Activated CD8-positive, alpha-beta memory T cell treated with anti-CD3 and anti-CD28 coated beads, Interleukin-2, amount 50 U/mL, for 4 hours (primary cell): ENCODE measurements around the gene BLZF1.
"Not testable (repeated sequence)": the region's sequence is repeated elsewhere in the genome, so short reads cannot be mapped to it uniquely, and the experiment has no call there.

Experiments
- DNase-seq: peaks from one replicate; pipeline ENCODE4 v3.0.0-alpha.2; 2020

Gene BLZF1, protein sequence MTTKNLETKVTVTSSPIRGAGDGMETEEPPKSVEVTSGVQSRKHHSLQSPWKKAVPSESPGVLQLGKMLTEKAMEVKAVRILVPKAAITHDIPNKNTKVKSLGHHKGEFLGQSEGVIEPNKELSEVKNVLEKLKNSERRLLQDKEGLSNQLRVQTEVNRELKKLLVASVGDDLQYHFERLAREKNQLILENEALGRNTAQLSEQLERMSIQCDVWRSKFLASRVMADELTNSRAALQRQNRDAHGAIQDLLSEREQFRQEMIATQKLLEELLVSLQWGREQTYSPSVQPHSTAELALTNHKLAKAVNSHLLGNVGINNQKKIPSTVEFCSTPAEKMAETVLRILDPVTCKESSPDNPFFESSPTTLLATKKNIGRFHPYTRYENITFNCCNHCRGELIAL

DNA sequence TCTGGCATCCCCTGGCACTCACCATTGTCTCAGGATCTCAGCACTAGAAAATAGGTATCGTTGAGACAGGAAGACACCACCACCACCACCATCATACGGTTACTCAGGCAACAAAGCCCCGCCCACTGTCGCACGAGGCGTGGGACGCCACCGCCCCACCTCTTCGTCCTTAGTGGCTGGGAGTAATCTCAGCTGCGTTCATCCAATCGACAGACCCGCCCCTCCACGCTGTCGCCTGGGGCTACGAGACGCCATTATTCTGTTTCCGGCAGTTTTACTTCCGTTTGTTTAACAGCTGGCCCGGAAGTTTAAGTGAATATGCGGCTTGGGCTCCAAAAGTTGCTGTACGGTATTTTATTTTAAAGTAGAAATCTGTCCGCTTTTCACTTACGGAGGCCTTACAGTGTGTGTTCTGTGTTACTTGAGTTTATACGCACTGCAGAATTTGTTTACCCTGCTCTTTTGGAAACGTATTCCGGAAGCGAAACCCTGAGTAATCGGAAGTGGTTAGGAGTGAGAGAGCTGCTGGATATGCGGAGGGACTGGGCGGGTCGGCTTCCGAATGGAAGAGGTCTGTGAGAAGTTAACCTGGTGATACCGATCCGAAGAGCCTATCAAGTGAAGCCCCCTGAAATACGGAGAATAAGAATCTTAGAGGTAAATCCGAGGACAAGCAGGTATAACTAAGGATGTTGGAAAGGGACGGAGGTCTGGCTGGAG, at the start of gene BLZF1, which contains the start of gene NME7:
TSS of gene BLZF1 (plus strand) at position 510 of the 720 bp plus-strand sequence. CDS start 1,328 bp downstream, outside the sequence.
TSS of gene NME7 (minus strand) at position 112 of the 720 bp plus-strand sequence. CDS start at position 25, 87 bp downstream.
- peak; percentile 99 for DNase-seq

DNA sequence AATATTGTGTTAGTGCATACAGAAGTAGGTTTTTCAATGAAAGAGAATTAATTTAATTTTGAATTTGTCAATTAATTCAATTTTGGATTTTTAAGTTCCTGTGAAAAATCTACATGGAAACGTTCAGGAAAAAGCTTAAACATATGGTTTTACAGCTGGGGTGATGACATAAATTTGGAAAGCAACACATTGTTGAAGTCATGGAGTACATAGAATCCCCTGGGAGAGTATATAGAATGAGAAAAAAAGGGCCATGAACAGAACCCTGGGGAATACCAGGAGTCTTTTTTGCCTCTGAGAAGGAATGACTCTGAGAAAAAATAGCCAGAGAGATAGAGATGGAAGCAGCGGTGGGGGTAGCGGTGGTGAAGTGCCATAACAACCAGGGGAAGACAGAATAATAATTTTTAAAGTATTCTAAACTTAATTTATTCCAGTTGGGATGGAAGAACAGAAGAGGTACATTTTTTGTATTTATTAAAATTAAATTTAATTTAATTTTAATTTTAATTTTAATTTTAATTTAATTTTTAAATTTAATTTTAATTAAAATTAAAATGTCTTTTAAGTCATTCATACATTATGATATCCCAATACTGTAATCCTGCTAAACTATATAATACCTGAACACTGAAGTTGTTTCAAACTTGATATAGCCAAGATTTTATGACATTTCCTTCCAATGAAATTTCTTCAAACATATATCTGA, 49.3 kb upstream of the BLZF1 start:
- no peak for DNase-seq

DNA sequence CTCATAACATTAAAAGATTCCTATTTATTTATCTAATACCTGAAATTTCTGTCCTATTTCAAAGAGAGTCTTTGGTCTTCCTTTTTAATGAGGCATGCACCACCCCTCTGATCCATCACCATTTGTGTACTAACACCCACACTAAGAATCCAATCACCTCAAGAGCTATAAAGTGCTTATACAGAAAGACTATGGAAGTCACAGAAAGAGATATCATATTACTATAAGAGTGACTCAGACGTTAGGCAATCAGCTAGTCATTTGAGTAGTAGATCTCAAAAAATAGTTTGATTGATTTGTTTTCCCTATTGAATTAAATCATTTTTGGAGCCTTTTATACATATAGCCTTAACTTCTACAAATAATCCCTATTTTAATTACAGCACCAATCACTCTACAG, 46.5 kb upstream of the BLZF1 start:
- no peak for DNase-seq

DNA sequence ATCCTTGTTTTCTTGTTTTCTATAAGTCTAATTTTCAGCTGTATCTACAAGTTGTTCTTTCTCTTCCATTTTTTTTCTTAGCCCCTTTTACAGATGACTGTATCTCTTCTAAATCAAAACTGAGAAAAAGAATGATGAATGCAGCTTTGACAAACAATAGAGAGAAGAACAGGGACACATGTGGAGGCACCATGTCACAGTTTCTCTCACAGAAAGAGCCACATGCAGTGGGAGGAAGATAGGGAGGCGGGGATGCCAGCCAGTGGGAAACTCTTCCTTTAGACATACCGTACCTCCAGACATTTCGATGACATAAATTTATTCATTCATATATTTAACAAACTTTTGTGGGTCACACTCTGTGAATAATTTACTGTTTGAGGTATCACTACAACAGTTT, 45.9 kb upstream of the BLZF1 start:
- no peak for DNase-seq

DNA sequence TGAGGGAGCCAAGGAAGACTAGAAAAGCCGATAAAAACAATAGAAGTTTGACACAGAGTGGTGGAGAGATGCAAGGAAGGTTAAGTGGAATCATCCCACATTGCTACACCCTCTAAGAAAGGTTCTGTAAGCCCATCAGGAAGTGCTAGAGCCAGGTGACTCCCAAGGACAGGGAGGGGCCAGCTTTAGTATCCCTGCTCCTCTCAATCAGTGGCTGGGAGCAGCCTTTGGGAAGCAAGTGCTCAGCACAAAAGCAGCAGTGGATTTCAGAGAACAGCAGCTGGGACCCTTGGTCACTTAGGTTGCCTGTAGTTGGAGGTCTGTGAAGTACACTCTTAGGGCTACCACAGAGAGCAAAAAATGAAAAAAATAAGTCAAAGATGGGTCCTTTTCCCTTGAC, 42.9 kb upstream of the BLZF1 start:
- no peak for DNase-seq

DNA sequence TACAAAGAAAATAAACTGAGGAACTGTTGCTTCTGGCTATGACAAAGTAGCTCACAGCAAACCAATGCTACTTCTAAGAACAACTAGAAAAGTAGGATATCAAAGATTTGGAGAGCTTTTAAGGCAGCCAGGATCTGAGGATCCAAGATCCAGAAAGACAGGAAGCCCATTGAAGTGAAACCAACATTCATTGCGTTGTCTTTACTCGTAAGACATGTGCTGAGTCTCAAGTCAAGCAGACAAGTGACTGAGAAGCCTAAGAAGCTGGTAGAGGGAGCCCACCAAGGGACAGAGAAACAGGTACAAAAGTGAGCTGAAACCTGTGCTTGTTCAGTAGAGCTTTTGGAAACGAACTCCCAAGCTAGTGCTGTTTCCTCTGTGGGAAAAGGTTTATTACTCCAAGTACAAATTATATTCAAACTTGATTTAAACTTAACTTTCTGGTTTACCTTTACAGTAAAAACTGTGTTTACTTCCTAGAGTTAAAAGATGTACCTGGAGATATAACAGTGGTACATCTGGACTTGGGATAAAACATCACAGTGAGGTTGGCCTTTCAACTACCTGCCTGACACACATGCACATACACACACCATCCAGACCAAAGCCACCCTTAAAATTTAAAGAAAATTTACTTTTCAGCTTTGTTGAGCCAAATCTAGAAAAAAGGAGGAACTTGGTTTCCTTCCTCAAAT, 41.6 kb upstream of the BLZF1 start:
- DNase-seq = no peak

DNA sequence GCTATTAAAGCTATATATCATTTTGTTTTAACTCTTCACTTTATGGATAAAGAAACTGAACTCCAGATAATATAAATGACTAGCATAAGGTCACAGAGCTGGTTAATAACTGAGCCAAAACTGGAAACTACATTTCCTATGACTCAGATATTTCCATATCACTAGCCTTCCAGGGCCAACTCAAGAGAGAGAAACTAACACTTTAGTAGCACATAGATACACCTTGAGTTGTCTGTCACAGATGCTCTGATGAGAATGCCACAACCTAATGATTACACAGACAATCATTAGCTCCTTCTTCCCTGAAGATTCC, 41.1 kb upstream of the BLZF1 start:
- DNase-seq = no peak

DNA sequence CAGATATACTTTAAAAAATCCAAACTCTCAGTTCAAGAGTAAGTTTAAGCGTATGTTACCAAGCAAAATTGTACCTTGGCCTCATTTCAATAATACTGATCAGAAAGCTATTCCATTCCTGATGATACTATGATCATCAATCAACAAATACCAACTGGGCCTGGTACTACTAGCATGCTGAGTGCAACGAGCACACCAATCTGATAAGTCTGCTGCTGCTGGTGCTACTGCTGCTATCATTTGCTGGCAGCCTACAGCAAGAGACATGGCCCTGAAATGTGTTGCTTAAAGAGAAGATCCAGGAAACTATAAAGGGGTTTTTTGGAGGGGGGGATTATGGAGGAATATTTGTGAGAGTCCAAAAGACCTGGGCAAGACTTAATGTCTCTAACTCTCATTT, 40.1 kb upstream of the BLZF1 start:
- DNase-seq = no peak

DNA sequence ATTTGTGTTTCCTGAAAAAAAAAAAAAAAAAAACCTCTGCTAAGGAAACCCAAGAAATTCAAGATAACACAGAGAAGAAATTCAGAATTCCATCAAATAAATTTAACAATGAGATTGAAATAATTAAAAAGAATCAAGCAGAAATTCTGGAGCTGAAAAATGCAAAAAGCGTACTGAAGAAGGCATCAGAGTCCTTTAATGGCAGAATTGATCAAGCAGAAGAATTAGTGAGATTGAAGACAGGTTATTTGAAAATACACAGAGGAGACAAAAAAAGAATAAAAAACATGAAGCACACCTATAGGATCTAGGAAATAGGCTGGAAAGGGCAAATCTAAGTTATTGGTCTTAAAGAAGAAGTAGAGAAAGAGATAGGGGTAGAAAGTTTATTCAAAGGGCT, 38.6 kb upstream of the BLZF1 start:
- DNase-seq = no peak

DNA sequence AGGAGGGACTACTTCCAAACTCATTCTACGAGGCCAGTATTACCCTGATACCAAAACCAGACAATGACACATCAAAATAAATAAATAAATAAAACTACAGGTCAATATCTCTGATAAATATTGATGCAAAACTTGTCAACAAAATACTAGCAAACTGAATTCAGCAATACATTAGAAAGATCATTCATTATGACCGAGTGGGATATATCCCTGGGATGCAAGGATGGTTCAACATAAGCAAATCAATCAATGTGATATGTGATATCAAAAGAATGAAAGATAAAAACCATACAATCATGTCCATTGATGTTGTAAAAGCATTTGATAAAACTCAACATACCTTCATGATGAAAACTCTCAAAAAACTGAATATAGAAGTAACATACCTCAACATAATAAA, 37.1 kb upstream of the BLZF1 start:
- no peak for DNase-seq

DNA sequence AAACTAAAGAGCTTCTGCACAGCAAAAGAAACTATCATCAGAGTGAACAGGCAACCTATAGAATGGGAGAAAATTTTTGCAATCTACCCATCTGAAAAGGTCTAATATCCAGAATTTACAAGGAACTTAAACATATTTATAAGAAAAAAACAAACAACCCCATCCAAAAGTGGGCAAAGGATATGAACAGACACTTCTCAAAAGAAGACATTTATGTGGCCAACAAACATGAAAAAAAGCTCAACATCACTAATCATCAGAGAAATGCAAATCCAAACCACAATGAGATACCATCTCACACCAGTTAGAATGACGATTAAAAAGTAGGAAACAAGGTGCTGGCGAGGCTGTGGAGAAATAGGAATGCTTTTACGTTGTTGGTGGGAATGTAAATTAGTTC, 33.3 kb upstream of the BLZF1 start:
- DNase-seq = not testable (repeated sequence)

DNA sequence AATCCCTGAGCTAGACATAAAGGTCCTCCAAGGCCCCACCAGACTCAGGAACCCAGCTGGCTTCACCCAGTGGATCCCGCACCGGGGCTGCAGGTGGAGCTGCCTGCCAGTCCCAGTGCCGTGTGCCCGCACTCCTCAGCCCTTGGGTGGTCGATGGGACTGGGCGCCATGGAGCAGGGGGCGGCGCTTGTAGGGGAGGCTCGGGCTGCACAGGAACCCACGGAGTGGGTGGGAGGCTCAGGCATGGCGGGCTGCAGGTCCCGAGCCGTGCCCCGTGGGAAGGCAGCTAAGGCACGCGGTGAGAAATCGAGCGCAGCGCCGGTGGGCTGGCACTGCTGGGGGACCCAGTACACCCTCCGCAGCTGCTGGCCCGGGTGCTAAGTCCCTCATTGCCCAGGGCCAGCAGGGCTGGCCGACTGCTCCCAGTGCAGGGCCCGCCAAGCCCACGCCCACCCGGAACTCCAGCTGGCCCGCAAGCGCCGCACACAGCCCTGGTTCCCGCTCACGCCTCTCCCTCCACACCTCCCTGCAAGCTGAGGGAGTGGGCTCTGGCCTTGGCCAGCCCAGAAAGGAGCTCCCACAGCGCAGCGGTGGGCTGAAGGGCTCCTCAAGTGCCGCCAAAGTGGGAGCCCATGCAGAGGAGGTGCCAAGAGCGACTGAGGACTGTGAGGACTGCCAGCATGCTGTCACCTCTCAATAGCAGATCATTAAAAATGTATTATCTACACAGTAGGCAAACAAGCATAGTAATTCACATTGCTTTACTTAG, 30.9 kb upstream of the BLZF1 start:
- not testable (repeated sequence) for DNase-seq

DNA sequence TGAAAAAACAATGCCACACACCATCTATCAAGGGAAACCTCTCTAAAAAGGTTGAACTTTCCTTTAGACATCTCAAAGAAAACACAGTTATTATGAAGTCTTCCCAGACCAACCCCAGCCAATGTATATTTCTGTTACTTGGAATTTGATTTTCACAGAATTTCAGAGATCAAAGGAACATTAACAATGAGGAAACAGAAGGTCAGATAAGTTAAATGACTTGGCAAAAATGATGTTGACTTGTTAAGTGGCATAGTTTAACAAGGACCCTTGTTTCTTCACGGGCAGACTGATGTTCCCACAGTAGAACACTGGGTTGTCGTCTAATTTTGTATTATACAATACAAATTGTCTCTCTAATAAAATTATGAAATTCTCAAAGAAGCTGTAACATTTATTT, 29.4 kb upstream of the BLZF1 start:
- DNase-seq = no peak

DNA sequence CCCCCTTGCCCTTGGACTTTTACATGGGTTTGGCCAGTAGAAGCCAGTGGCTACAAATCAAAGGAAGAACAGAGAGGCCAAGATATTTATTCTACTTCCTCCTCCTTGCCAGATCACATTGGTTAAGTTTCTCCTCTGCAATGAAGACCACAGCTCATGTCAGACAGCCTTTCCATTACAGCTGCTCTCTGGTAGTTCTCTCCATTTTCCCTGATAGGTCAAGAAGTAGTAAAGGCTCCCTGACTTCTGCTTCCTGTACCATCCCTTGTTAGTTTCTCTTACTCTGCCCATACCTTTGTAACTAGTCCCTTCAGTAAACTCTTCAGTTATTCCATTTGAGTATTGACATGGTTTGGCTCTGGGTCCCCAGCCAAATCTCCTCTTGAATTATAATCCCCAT, 28.2 kb upstream of the BLZF1 start:
- no peak for DNase-seq

DNA sequence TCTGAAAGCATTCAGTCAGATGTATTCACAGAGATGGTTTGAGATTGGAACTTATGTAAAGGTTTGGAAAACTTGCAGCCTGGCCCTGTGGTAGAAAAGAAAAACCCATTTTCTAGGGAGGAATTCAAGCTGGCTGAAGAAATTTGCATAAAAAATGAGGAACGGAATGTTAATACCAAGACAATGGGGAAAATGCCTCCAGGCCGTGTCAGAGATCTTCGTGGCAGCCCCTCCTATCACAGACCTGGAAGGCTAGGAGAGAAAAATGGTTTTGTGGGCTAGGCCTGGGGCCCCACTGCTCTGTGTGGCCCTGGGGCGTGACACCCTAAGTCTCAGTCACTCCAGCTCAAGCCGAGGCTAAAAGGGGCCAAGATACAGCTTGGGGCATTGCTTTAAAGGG, 27.1 kb upstream of the BLZF1 start:
- DNase-seq = no peak

DNA sequence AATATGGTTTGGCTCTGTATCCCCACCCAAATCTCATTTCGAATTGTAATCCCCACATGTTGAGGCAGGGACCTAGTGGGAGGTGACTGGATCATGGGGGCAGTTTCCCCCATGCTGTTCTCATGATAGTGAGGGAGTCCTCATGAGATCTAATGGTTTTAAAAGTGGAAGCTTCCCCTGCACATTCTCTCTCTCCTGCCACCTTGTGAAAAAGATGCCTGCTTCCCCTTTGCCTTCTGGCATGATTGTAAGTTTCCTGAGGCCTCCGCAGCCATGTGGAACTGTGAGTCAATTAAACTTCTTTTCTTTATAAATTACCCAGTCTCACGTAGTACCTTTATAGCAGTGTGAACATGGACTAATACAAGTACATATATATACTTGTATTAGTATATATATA, 25.9 kb upstream of the BLZF1 start:
- DNase-seq = not testable (repeated sequence)

DNA sequence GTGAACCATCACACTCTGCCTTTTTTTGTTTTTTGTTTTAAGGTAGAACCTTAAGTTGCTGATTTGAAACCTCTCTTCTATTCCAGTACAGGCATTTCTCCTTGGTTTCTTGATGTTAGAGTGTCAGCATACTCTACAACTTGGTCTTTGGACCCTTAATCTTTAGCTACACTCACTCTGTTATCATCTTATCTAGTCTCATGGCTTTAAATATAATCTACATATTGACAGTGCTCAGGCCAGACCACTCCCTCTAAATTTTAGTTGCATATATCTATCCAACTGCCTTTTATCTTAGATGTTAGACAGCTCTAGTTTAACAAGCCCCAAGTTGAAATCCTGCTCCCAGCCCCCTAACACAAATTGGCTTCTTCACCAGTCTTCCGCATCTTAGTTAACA, 22.5 kb upstream of the BLZF1 start:
- no peak for DNase-seq

DNA sequence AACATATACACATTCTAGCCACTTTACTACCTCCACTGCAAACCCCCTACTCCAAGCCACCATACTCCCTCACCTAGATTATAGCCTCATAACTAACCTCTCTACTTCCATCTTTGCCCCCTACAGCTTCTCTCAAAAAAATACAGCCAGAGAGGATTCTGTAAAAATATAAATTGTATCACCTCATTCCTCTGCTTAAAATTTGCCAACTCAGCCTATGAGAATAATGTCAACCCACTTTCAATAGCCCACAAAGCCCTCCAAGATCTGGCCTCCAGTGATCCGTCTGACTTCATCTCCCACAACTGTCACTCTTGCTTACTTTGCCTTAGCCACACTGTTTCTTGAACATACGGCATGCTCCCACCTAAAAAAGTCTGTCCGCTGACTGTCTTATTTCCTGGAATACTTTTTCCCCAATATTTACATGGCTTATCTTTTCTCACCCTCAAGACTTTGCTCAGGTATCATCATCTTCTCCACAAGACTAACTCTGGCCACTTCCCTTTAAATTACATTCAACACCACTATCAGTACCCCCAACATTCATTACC, 21.9 kb upstream of the BLZF1 start:
- DNase-seq = no peak

DNA sequence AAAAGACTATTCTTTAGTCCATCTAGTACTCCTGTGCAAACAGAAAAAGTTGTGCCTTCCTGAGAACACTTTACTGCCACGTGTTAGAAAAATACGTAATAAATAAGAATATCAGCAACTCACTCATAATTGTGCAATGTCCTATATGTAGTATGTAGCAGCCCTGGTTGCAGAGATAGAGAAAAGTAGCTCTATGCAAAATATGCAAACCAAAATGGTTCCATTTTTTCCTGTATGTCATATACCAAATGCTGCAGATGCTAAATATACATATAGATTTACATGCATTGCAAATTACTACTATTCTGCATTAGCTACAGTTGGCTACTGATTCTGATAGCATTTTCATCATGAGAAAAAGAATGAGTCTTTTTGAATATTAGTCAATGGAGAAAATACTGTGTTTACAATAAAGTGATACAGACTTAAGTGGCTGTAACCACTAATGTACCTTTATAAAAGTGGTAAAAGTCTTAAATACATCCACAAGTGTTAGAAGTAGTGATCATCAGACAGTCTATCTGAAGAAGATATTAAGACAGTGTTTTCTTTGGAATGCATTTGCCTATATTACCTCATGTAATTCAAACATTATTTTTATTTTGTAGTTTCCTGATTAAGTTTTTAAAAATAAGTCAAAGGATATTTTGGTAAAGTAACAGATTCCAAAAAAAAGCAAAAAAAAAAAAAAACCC, 20.2 kb upstream of the BLZF1 start:
- DNase-seq = no peak

DNA sequence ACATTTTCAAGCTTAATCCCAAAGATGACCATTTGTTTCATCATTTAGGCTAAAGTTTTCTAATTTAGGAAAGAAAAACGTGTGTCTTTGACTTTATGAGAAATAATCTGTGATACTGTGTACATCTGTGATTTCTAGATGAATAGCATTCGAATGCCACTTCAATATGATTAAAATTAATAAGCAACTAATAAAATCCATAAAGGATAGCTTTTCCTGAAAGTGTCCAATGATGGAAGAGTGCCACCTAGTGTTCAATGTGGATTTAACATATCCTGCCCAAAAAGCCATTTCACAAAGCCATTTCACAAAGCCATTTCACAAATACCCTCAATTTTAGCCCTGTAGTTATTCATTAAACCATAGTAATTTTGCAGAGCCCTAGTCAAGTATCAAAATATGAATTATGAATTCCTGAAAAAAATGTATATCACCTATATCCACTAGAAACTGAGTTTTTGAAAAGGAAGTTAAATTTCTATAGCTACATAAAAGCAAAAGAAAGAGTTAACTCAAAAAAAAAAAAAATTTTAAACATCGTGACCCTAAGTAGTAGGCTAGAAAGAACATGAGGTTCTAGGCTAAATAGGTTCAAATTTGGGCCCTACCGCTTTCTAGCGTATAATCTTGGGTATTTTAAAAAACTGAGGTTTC, 19.5 kb upstream of the BLZF1 start:
- DNase-seq = no peak

DNA sequence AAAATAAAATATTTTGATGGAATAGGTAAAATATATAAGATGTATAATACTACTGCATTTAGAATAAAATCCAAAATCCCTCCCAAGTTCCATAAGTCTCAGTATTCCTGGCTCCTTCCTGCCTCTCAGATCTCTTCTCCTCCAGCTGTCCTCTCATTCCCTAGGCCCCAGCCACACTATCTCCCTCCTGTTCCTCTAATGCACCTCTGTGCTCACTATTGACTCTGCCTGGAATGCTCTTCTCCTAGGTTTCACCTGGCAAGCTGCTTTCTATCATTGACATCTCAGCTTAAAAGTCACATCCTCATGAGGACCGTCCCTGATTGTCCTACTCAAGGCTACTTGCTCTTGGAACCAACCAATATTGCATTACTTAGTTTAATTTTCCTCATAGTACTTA, 7.6 kb upstream of the BLZF1 start:
- no peak for DNase-seq
